ENCODE results near the gene WDR83.

- no peak for TF ChIP-seq REST (IDR thresholded peaks at IDR 0.05; ENCODE audit: unreplicated experiment)
- TF ChIP-seq CTCF (conservative IDR thresholded peaks at IDR 0.05; ENCODE audit: low read depth in 2 of 2) = no peak
- no peak for TF ChIP-seq POLR2AphosphoS5 (IDR thresholded peaks at IDR 0.05; ENCODE audit: low read depth)
- TF ChIP-seq NANOG (IDR thresholded peaks at IDR 0.05; ENCODE audit: borderline replicate concordance) = no peak
- no peak for TF ChIP-seq CREB1 (CRISPR knock-in tag; IDR thresholded peaks at IDR 0.05; ENCODE audit: low read depth)
- TF ChIP-seq ETS1 (IDR thresholded peaks at IDR 0.05) = no peak
- no peak for TF ChIP-seq EZH2phosphoT487 (IDR thresholded peaks at IDR 0.05; ENCODE audit: unreplicated experiment)
- TF ChIP-seq ZNF114 (CRISPR knock-in tag; IDR thresholded peaks at IDR 0.05) = no peak
Observed at GRCh38 chr19:12715929-12716328, 49.3 kb downstream of the WDR83 start.
